CD4-positive, alpha-beta T cell treated with Interleukin-4 for 4 hours (primary cell): Measurements from ENCODE around the gene TMEM156.
"Not testable (repeated sequence)": the region's sequence is repeated elsewhere in the genome, so short reads cannot be mapped to it uniquely, and the experiment has no call there.

Experiments
- DNase-seq: peaks from one replicate; pipeline ENCODE4 v3.0.0-alpha.2; 2020

The TMEM156 gene

DNA sequence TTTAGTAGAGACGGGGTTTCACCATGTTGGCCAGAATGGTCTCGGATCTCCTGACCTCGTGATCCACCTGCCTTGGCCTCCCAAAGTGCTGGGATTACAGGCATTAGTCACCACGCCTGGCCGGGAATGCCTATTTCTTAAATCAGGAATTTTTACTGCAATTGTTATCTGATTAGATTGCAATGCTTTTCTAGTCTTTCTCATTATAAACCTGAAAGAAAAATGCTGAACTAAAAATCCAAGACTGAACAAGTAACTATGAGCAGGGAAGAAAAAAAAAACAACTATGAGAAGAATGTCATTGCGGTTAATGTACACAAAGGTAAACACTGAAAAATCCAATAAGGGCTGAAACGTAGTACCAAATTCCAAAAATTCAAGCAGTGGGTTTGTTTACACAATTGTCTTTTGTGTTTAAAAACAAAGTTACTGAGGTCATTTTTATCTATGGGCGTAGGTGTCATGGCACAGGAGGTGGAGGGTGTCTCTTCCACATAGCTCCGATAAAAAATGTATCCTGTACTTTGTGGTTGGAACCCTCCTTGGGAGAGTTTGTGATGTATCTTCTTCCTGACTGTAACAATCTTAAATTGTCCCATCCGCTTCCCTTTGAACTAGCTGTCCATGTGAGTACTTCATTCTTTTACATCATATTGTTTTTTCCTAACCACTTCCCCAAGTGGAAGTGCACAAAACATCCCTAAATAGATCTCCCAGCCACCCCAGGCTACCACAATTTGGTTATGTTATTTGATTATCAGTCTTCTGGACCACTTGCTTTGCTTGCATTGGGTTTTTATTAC is 11.1 kb upstream of the TMEM156 start:
- DNase-seq: no peak

DNA sequence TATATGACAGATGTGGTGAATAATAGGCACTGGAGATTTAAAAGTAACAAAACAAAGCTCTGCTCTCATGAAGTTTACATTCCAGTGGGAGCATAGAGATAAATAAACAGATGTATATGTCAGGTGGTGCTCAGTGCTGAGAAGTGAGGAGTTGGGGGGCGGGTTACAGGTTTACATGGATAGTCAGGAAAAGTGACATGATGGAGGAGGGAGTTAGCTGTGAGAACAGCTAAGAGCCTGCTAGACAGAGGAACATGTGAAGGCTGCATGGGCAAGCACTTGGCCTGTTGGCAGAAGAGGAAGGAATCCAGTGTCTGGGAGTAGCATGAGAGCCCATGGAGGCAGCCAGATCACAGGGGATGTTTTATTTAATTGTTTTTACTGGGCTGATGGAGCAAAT is 10.2 kb upstream of the TMEM156 start:
- no peak for DNase-seq

DNA sequence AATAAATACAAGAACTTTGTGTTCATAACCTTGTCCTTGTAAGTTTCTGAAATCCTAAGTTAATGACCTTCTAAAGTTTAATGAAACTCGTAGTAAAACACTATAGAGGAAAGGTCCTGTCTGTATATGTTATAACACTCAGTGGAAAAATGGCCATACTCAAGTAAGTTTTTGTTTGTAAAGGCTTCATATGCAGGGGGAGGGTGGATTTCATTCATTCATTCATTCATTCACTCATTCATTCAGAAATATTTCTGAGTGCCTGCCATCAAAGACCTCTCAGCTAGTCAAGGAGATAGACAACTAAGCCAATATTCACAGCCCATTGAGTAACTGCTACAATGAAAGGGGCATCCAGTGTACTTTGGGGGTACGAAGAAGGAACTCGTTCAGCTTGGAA is 6.9 kb upstream of the TMEM156 start:
- DNase-seq: no peak

DNA sequence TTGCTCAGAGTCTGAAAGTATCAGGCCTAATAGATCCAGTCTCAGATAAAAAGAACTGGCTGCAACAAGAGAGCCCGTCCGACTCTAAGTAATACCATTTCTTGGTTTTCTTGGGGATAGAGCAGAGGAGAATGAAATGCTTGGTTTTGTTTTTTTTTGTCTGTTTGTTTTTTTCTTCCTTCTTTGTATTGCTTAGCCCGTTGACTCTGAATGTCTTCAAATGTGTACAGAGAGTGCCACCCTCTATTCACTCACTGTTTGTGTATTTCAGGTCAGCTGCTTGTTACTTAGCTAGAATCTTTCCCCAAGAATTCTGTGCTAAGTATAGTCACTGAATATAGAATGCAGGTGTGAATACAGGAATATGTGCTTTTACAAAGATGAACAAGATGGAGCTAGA is 5.7 kb upstream of the TMEM156 start:
- no peak for DNase-seq

DNA sequence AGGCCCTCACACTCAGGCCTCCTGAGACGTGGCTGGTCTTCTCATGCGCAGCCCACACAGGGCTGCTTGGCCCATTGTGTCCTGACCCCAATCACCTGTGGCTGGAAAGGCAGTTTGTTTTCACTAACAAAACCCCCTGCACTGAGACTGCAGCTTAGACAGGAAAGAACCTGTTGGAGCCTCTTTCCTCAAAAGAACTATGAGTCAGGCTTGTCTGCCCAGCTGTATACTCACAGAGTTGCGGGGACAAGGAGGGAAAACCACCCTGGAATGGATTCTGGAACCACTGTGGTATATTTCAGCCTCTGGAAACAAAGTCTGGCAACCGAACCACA is 5.2 kb upstream of the TMEM156 start:
- DNase-seq: no peak

DNA sequence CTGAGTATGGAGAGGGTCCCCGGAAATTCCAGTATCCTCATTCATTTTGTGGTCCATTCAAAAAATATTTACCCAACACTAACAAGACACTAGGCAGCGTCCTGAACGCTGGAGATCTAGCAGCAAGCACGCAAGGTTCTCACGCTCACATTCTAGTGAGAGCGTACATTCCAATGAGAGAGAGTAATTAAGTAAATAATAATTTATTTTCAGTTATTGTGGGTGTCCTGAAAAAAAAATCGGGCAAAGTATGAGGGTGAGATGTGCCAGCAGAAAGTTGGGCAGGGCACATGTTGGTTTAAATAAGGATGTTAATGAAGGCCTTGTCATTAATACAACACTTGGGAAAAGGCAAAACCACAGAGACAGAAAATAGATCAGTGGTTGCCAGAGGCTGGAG is 4.0 kb upstream of the TMEM156 start:
- no peak for DNase-seq

DNA sequence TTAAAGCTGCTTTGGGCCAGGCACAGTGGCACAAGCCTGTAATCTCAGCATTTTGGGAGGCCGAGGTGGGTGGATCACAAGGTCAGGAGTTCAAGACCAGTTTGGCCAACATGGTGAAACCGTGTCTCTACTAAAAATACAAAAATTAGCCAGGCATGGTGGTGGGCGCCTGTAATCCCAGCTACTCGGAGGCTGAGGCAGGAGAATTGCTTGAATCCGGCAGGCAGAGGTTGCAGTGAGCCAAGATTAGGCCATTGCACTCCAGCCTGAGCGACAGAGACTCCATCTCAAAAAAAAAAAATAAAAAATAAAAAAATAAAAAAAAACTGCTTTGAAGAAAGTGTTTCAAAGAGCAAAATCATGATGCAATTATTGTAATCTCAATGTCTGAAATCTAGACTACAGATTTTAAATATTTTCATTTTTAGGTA is 604 bp downstream of the TMEM156 start:
- not testable (repeated sequence) for DNase-seq

DNA sequence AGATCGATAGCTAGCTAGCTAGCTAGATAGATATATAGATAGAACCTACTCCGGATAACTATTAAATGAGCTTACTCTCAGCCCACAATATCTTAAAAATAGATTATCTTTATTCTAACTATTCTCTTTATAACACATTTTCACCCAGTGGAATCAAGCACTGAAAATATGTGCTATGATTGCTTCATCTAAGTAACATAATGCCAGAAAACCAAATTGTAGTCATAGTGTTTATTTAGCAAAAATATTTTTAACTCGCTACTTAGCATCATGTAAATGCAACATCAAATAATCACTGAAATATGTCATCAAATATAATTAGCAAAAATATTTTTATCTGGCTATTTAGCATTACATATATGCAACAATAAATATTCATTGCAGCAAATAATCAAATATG is 1.5 kb downstream of the TMEM156 start:
- DNase-seq: no peak

DNA sequence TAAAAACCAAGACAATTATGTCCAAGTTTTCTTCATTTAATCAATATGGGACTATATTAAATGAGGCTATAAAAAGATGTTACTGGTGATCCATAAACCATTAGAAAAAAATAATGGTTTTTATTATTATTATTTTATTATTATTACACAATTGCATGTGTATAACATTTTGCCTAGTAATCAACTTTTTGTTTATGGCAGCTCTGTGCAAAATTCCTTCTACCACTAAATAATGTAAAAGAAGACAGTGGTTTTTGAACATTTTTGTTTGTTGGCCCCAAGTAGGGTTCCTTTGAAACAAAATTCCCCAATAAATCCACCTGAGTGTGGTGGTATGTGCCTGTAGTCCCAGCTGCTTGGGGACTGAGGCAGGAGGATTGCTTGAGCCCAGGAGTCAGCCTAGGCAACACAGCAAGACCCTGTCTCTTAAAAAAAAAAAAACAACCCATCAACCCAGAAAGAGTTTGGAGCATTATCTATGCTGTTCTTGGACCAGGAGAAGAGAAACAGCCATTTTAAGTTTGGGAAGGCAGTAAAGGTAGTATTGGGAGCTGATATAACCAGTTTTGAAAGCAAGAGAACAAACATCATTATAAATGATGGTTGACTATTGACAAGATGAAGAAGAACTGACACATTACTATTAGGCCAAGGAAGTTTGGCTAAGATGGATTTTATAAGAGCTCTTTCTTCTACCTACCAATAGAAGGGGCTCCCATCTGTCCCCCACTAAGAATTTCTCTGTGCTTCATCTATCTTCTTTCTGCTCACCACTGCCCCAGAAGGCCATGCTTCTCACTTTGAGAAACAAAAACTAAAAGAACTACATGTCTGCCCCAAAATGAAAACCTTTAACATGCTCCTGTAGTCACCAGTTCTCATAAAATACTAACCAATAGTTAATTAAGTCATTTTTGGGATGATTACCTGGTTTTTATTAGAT is 2.2 kb downstream of the TMEM156 start:
- DNase-seq: peak; percentile 64

DNA sequence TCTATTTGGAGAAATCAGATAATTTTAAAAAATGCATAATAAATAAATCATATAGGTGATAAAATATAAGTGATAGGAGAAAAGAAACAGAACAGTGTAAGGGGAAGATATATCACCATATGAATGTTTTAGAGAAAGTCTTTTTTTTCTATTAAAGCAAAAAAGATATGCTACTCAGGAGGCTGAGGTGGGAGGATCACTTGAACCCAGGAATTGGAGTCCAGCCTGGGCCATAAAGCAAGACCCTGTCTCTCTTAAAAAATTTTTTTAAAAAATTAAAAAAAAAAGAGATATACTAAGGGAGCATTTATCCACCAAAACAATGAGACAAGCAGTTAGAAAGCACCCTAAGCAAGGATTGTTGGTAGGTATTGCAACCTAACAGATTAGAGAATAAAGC is 6.1 kb downstream of the TMEM156 start:
- DNase-seq: no peak

DNA sequence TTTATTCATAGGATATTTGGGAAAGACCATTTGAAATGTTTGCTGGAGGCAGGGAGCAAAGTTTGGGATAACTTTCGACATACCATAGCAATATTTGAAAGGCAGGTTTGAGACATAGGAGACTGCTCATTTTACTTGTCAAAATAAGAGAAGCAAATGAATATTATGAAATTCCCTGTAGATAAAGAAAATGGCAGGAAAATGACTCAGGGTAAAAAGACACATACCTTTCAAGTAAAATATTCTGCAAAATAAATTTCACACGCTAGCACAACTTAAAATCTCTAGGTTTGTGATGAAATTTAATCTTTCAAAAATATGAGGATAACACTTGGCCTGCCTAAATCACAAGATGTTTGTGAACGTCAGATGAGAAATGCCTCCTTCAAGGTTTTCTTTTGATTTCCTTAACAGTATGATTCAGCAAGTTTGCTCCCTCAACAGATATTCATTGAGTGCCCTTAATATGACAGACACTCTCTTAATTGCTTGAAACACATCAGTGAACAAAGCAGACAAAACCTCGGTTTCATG is 6.6 kb downstream of the TMEM156 start:
- DNase-seq: no peak

DNA sequence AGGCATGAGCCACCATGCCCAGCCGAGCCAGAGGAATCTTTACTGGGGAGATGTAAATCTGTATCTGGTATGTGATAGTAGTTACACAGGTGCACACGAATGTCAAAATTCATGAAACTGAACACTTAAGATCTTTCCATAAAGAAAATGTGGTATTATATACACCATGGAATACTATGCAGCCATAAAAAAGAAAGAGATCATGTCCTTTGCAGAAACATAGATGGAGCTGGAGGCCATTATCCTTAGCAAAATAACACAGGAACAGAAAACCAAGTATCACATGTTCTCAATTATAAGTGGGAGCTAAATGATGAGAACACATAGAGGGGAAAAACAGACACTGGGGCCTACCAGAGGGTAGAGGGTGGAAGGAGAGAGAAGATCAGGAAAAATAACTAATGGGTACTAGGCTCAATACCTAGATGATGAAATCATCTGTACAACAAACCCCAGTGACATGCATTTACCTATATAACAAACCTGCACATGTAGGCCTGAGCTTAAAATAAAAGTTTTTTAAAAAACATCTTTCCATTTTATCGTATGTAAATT is 7.8 kb downstream of the TMEM156 start:
- DNase-seq: no peak

DNA sequence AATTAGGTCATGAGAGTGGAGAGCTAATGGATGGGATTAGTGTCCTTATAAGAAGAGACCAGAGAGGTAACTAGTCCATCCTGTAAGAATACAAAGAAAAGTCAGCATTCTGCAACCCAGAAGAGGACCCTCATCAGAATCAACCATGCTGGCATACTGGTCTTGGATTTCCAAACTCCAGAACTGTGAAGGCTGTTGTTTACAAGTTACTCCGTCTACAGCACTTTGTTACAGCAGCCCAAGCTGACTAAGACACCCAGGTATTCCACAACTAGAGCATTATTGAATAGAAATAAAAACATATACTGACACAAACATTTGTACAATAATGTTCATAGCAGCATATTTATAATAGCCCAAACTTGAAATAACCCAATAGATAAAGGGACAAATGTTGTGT is 9.2 kb downstream of the TMEM156 start:
- DNase-seq: no peak

DNA sequence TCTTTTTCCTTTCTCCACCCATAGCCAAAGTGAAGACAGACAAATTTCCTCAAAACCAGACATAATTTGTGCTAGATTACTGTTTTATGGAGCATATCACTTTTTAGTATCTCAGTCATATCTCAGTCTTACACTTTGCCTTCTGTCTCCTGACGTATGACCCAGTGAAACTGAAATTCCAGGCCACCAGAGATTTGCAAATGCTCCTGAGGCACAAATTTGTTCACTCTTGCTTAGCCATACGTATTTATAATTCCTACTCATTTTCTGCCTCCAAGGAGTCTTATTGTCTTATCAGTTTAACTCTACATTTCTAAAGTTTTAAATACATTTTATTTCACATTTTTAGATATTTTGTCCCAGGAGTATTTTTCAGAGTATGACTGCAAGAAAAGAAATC is 10.0 kb downstream of the TMEM156 start:
- no peak for DNase-seq

DNA sequence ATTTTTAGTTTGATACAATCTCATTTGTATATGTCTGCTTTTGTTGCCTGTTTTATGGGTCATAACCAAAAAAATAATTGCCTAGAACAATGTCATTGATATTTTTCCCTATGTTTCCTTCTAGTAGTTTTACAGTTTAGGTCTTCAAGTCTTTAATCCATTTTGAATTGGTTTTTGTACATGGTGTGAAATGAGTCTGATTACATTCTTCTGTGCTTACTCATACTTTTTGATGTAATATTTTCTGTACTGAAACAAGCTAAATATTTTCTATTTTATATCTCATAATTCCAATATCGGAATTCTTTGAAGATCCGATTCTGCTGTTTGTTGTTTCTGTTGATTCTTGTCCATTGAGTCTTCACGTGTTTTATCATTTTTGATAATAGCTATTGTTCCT is 10.6 kb downstream of the TMEM156 start:
- DNase-seq: no peak

DNA sequence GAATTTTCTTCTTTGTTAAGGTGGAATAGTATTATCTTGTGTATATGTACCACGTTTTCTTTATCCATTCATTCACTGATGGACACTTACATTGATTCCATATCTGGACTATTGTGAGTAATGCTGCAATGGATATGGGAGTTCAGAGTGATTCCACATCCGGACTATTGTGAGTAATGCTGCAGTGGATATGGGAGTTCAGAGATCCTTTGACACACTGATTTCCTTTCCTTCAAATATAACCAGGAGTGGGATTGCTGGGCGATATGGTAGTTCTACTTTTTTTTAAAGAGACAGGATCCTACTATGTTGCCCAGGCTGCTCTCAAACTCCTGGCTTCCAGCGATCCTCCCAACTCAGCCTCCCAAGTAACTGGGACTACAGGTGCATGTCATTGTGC is 12.1 kb downstream of the TMEM156 start:
- DNase-seq: no peak

DNA sequence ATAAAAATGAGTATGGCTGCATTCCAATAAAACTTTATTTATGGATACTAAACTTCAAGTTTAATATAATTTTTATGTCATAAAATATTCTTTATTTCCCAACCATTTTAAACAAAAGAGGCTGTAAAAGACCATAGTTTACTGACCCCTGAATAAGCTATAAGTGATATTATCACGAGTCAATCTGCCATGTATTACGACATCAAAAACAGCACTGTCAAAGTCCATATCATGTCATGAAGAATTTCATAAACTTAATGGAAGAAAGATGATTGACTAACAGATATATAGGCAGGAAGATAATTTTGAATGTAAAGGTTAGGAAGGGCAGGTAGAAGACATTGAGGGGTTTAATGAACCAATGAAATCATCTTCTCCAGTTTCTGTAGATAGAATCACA is 18.2 kb downstream of the TMEM156 start:
- DNase-seq: no peak

DNA sequence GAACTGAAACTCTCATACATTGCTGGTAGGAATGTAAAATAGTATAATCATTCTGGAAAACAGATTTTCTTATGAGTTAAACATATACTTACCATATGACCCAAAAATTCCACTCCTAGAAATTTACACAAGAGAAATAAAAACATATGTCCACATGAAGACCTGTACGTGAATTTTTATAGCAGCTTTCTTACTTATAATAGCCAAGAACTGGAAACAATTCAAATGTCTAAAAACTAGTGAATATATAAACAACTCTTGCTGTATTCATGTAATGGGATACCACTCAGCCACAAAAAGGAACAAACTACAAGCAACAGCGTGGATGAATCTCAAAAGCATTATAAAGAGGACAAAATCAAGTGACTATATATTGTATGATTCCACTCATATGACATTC is 27.5 kb downstream of the TMEM156 start:
- no peak for DNase-seq

DNA sequence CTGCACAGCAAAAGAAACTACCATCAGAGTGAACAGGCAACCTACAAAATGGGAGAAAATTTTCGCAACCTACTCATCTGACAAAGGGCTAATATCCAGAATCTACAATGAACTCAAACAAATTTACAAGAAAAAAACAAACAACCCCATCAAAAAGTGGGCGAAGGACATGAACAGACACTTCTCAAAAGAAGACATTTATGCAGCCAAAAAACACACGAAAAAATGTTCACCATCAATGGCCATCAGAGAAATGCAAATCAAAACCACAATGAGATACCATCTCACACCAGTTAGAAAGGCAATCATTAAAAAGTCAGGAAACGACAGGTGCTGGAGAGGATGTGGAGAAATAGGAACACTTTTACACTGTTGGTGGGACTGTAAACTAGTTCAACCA is 30.2 kb downstream of the TMEM156 start:
- not testable (repeated sequence) for DNase-seq

DNA sequence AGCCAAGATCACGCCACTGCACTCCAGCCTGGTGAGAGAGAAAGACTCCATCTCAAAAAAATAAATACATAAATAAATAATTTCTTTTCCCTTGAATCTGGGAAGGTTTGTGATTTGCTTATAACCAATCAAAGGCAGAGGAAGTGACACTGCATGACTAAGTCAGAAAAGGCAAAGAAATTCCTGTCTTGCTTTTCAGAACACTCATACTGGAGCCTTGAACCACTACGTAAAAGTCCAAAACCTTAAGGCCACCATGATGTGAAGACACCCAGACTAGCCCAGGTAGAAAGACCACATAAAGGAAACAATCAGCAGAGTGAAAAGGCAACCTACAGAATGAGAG is 36.6 kb downstream of the TMEM156 start:
- no peak for DNase-seq

DNA sequence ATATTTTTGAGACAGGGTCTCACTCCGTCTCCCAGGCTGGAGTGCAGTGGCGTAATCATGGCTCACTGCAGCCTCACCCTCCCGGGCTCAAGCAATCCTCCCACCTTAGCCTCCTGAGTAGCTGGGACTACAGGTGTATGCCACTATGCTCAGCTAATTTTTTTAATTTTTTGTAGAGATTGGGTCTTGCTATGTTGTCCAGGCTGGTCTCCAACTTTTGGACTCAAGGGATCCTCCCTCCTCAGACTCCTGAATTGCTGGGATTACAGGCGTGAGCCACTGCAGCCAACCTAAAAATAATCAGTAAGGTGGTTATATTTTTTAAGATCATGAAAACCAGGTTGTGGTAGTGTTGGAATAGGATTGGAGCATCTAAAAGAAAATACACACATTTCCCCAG is 38.1 kb downstream of the TMEM156 start:
- no peak for DNase-seq

DNA sequence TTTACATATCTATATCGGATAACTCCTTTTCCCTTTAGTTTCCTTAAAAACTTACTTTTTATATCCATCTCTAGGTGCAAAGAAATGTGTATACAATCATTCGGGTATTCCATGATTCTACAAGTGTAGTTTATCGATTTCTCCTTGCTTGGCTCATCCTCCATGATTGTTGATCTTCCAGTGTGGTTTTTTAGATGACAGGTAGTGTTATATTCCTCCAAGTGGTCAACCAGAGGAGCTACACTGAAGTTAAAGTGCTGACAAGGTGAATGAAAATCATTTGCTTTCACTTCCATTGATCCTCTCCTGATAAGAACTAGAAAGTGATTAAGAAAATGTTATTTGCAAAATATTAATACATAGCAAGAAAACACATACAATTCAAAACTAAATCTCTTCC is 38.5 kb downstream of the TMEM156 start:
- DNase-seq: no peak

DNA sequence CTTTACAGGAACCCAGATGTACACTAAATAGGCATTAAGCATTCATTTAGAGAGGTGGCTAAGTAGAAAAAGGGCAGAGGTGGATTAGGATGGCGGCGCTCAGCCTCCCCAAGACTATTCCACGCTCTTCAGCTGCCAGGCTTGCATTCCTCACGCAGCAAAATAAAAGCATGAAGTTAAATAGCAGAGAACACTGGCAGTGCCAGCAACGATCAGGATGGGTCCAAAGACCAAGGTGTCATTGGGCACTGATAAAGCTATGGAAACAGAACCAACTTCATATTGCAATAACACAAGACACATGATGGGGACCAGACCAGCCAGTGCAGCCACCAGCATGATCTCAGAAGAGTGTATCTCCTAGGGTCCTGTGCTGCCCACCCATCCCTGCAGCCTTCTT is 42.0 kb downstream of the TMEM156 start:
- no peak for DNase-seq

DNA sequence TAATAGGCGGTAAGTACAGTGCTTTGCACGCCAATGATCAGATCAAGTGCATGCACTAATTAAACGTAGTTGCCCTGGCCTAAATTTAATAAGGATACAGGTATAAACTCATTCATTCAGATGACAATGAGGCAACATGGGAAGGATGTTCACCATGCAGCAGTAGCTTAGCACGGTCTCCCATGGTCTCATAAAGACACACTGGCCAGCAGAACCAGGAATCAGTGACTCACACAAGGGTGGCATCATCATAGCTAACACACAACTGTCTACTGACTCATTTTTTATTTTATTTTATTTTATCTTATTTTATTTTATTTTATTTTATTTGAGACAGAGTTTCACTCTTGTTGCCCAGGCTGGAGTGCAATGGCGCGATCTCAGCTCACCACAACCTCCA is 42.7 kb downstream of the TMEM156 start:
- no peak for DNase-seq
